Central memory CD8-positive, alpha-beta T cell (primary cell): Measurements from ENCODE around the gene PIAS2.
"Not testable (repeated sequence)": the region's sequence is repeated elsewhere in the genome, so short reads cannot be mapped to it uniquely, and the experiment has no call there.

Experiments
- ATAC-seq: fragments of 150-1000 bp; cut with Tn5 transposase; replicated peaks from 2 replicates; pipeline ENCODE4 v1.10.0; 2022; ENCODE audit warnings: mild to moderate bottlenecking, moderate FRiP score, moderate number of reproducible peaks; ENCODE audit not compliant: poor library complexity, severe bottlenecking; ENCODE audit errors: extremely low read depth
- DNase-seq, 2 donors: peaks; one replicate each; pipeline ENCODE4 v3.0.0; 2021; ENCODE audit warnings: low spot score in 2 of 2
- H3K27ac Mint-ChIP-seq: one replicate; pipeline ENCODE4 v1.8.0; 2022; ENCODE audit warnings: low read depth, mild to moderate bottlenecking, moderate library complexity, mixed read lengths
- H3K27me3 Mint-ChIP-seq: one replicate; pipeline ENCODE4 v1.8.0; 2022; ENCODE audit warnings: mixed read lengths
- H3K36me3 Mint-ChIP-seq: one replicate; pipeline ENCODE4 v1.8.0; 2022; ENCODE audit warnings: mild to moderate bottlenecking, moderate library complexity, mixed read lengths; ENCODE audit not compliant: insufficient read depth
- H3K4me1 Mint-ChIP-seq: one replicate; pipeline ENCODE4 v1.8.0; 2022; ENCODE audit warnings: mixed read lengths
- H3K4me3 Mint-ChIP-seq: one replicate; pipeline ENCODE4 v1.8.0; 2022; ENCODE audit warnings: mild to moderate bottlenecking, moderate library complexity, mixed read lengths
- H3K9me3 Mint-ChIP-seq: one replicate; pipeline ENCODE4 v1.8.0; 2022; ENCODE audit warnings: mixed read lengths

Gene PIAS2

GRCh38 chr18:46815661-46816060, 101.6 kb downstream of the PIAS2 start:
- H3K9me3 Mint-ChIP-seq: no peaks in the 10 kb centered on the region
- no peak overlapping the region for H3K4me3 Mint-ChIP-seq
- no peak overlapping the region for H3K27ac Mint-ChIP-seq
- no peaks in the 10 kb centered on the region for H3K4me1 Mint-ChIP-seq
- DNase-seq: no peak
- ATAC-seq: no peak
- H3K27me3 Mint-ChIP-seq: no peaks in the 10 kb centered on the region
- H3K36me3 Mint-ChIP-seq: no peaks in the 10 kb centered on the region

- no peak for ATAC-seq
- Mint-ChIP-seq H3K9me3 (no peaks in the 10 kb centered on the region), H3K27me3 (no peaks in the 10 kb centered on the region), H3K36me3 (no peaks in the 10 kb centered on the region), H3K4me1 (no peaks in the 10 kb centered on the region), H3K4me3 (no peak overlapping the region), H3K27ac (no peak overlapping the region)
- no peak for DNase-seq
Observed at GRCh38 chr18:46814399-46814798, 102.9 kb downstream of the PIAS2 start.

GRCh38 chr18:46812311-46812710, 105.0 kb downstream of the PIAS2 start:
- Mint-ChIP-seq H3K4me1 (no peaks in the 10 kb centered on the region), H3K4me3 (no peak overlapping the region), H3K27ac (no peak overlapping the region), H3K27me3 (no peaks in the 10 kb centered on the region), H3K9me3 (no peaks in the 10 kb centered on the region), H3K36me3 (no peaks in the 10 kb centered on the region)
- ATAC-seq: no peak
- no peak for DNase-seq

GRCh38 chr18:46810481-46811000, 106.8 kb downstream of the PIAS2 start:
- DNase-seq (no peak), ATAC-seq (no peak)
- Mint-ChIP-seq H3K27me3 (no peaks in the 10 kb centered on the region), H3K4me1 (no peaks in the 10 kb centered on the region), H3K4me3 (no peak overlapping the region), H3K9me3 (no peaks in the 10 kb centered on the region), H3K27ac (no peak overlapping the region), H3K36me3 (peaks cover 2% of the 10 kb centered on the region)

- Mint-ChIP-seq H3K4me3 (no peak overlapping the region), H3K27ac (no peak overlapping the region), H3K4me1 (no peaks in the 10 kb centered on the region), H3K9me3 (no peaks in the 10 kb centered on the region), H3K27me3 (no peaks in the 10 kb centered on the region), H3K36me3 (peaks cover 2% of the 10 kb centered on the region)
- DNase-seq: no peak
- ATAC-seq: no peak
Observed at GRCh38 chr18:46809145-46809544, 108.2 kb downstream of the PIAS2 start.

GRCh38 chr18:46795945-46796344, 121.4 kb downstream of the PIAS2 start:
- H3K4me1 Mint-ChIP-seq, ATAC-seq, H3K36me3 Mint-ChIP-seq, H3K9me3 Mint-ChIP-seq, H3K27ac Mint-ChIP-seq, H3K27me3 Mint-ChIP-seq, H3K4me3 Mint-ChIP-seq, DNase-seq: not testable (repeated sequence)

- no peaks in the 10 kb centered on the region for H3K36me3 Mint-ChIP-seq
- H3K4me3 Mint-ChIP-seq: no peak overlapping the region
- H3K27ac Mint-ChIP-seq: no peak overlapping the region
- H3K9me3 Mint-ChIP-seq: no peaks in the 10 kb centered on the region
- H3K27me3 Mint-ChIP-seq: no peaks in the 10 kb centered on the region
- no peaks in the 10 kb centered on the region for H3K4me1 Mint-ChIP-seq
- DNase-seq (no peak), ATAC-seq (no peak)
Observed at GRCh38 chr18:46794607-46795006, 122.7 kb downstream of the PIAS2 start.

GRCh38 chr18:46793565-46793964, 123.7 kb downstream of the PIAS2 start:
- DNase-seq (no peak), ATAC-seq (no peak)
- H3K9me3 Mint-ChIP-seq: no peaks in the 10 kb centered on the region
- H3K27ac Mint-ChIP-seq: no peak overlapping the region
- H3K4me1 Mint-ChIP-seq: no peaks in the 10 kb centered on the region
- no peaks in the 10 kb centered on the region for H3K36me3 Mint-ChIP-seq
- H3K4me3 Mint-ChIP-seq: no peak overlapping the region
- no peaks in the 10 kb centered on the region for H3K27me3 Mint-ChIP-seq

- DNase-seq (no peak), ATAC-seq (no peak)
- H3K9me3 Mint-ChIP-seq: no peaks in the 10 kb centered on the region
- no peaks in the 10 kb centered on the region for H3K36me3 Mint-ChIP-seq
- H3K27me3 Mint-ChIP-seq: peaks cover 23% of the 10 kb centered on the region
- H3K27ac Mint-ChIP-seq: no peak overlapping the region
- no peaks in the 10 kb centered on the region for H3K4me1 Mint-ChIP-seq
- no peak overlapping the region for H3K4me3 Mint-ChIP-seq
Observed at GRCh38 chr18:46789088-46789487, 128.2 kb downstream of the PIAS2 start.

- Mint-ChIP-seq H3K4me3 (no peak overlapping the region), H3K27ac (no peak overlapping the region), H3K27me3 (peaks cover 23% of the 10 kb centered on the region), H3K36me3 (no peaks in the 10 kb centered on the region), H3K4me1 (no peaks in the 10 kb centered on the region), H3K9me3 (no peaks in the 10 kb centered on the region)
- ATAC-seq: no peak
- DNase-seq: no peak
Observed at GRCh38 chr18:46787674-46788073, 129.6 kb downstream of the PIAS2 start.

- Mint-ChIP-seq H3K27me3 (peaks cover 23% of the 10 kb centered on the region), H3K36me3 (no peaks in the 10 kb centered on the region), H3K4me1 (no peaks in the 10 kb centered on the region), H3K4me3 (no peak overlapping the region), H3K27ac (no peak overlapping the region), H3K9me3 (no peaks in the 10 kb centered on the region)
- DNase-seq: no peak
- ATAC-seq: no peak
Observed at GRCh38 chr18:46772357-46772756, 144.9 kb downstream of the PIAS2 start.

GRCh38 chr18:46771141-46771540, 146.2 kb downstream of the PIAS2 start:
- Mint-ChIP-seq H3K4me3 (no peak overlapping the region), H3K27me3 (peaks cover 33% of the 10 kb centered on the region), H3K9me3 (no peaks in the 10 kb centered on the region), H3K27ac (no peak overlapping the region), H3K4me1 (no peaks in the 10 kb centered on the region), H3K36me3 (no peaks in the 10 kb centered on the region)
- DNase-seq: no peak
- ATAC-seq: no peak

GRCh38 chr18:46770708-46771107, 146.6 kb downstream of the PIAS2 start:
- ATAC-seq: no peak
- peaks cover 33% of the 10 kb centered on the region for H3K27me3 Mint-ChIP-seq
- H3K27ac Mint-ChIP-seq: no peak overlapping the region
- H3K36me3 Mint-ChIP-seq: no peaks in the 10 kb centered on the region
- DNase-seq: no peak
- H3K4me1 Mint-ChIP-seq: no peaks in the 10 kb centered on the region
- H3K9me3 Mint-ChIP-seq: no peaks in the 10 kb centered on the region
- H3K4me3 Mint-ChIP-seq: no peak overlapping the region
